K562 (cell line): ENCODE data around the gene GJA10. TPM values are rescaled to one million over a fixed set of nuclear protein-coding genes. Genes with fewer than 3 reads are reported as not detected.

Experiments used
- ATAC-seq: fragments of 200-7000 bp; cut with Tn5 transposase; 3 replicates; pipeline ENCODE4 v1.9.1; 2020; ENCODE audit warnings: moderate library complexity
- BruUV-seq: library from RNA; stranded (reverse); fragments of 400-500 nt; replicated peaks from 2 replicates; lab custom pipeline; 2021; lab: Mats Ljungman, UMichigan
- CTCF ChIA-PET: fragments of 300-600 bp; formaldehyde crosslinking; extraction: SDS; loops from one replicate; lab custom pipeline; 2021; ENCODE audit warnings: low intra/inter-chr PET ratio; lab: Yijun Ruan, JAX
- POLR2A ChIA-PET: fragments of 300-600, 350-650 bp; sonication (Branson Sonifier 250); formaldehyde crosslinking; extraction: SDS; loops from one replicate; lab custom pipeline; 2021; ENCODE audit warnings: antibody characterized with exemption, inconsistent platforms; lab: Yijun Ruan, JAX
- DNase-seq, 4 experiments: peaks; one replicate each; pipeline versions ENCODE4 v3.0.0 to v3.0.0-alpha.2; 2011 to 2018; ENCODE audit warnings: low spot score in 3 of 4, mixed read lengths in 3 of 4; ENCODE audit errors: extremely low read depth in 1 of 4
- FAIRE-seq: peaks from 2 replicates; lab custom pipeline; 2011; peaks lifted over from hg19 to GRCh38; lab: Jason Lieb, UNC
- H2AFZ ChIP-seq: 2 replicates; pipeline ENCODE4 v1.6.0; 2011; ENCODE audit warnings: low read depth, low read length, control low read depth, inconsistent platforms
- H3K27ac ChIP-seq: fragments of 200-600 bp; 3 replicates; pipeline ENCODE4 v1.8.0; 2011; ENCODE audit warnings: low read depth, mild to moderate bottlenecking, control low read depth, inconsistent platforms, low read length, moderate library complexity, mixed read lengths; ENCODE audit errors: extremely low read depth
- H3K27me3 ChIP-seq, 2 experiments: fragments of 300-600 bp in 1 of 2; 2 replicates in 1 of 2; 3 replicates in 1 of 2; pipeline versions ENCODE4 v1.6.0 to v1.8.0; 2011; ENCODE audit warnings: inconsistent platforms in 2 of 2, low read length in 2 of 2, mild to moderate bottlenecking in 1 of 2, mixed read lengths in 1 of 2, moderate library complexity in 1 of 2; ENCODE audit not compliant: control insufficient read depth in 2 of 2, insufficient read depth in 2 of 2
- H3K36me3 ChIP-seq: fragments of 300-600 bp; 3 replicates; pipeline ENCODE4 v1.8.0; 2011; ENCODE audit warnings: mild to moderate bottlenecking, low read length, inconsistent platforms; ENCODE audit not compliant: control insufficient read depth, insufficient read depth
- H3K4me1 ChIP-seq, 2 experiments: fragments of 200-600 bp in 1 of 2; replicated peaks in 1 of 2; 2 replicates in 1 of 2; 3 replicates in 1 of 2; pipeline versions ENCODE4 v1.5.1 to v1.8.0; 2011; ENCODE audit warnings: inconsistent platforms in 2 of 2, low read length in 2 of 2, mild to moderate bottlenecking in 1 of 2, mixed read lengths in 1 of 2, moderate library complexity in 1 of 2; ENCODE audit not compliant: control insufficient read depth in 2 of 2, insufficient read depth in 2 of 2
- H3K4me2 ChIP-seq: 2 replicates; pipeline ENCODE4 v1.6.1; 2011; ENCODE audit warnings: low read length, control low read depth, inconsistent platforms, mixed read lengths; ENCODE audit not compliant: insufficient read depth
- H3K4me3 ChIP-seq: fragments of 200-600 bp; sonication (generic), shearing (Covaris generic); 2 replicates; pipeline ENCODE4 v1.5.1; 2016; ENCODE audit warnings: control low read depth, inconsistent platforms
- H3K79me2 ChIP-seq: fragments of 200-600 bp; 3 replicates; pipeline ENCODE4 v1.8.0; 2011; ENCODE audit warnings: low read length, inconsistent platforms; ENCODE audit not compliant: control insufficient read depth, insufficient read depth
- H3K9ac ChIP-seq, 2 experiments: 2 replicates each; pipeline versions ENCODE4 v1.6.0 to v1.6.1; 2011; ENCODE audit warnings: low read depth in 2 of 2, low read length in 2 of 2, control low read depth in 1 of 2, inconsistent platforms in 1 of 2, mild to moderate bottlenecking in 1 of 2, mixed read lengths in 1 of 2; ENCODE audit not compliant: insufficient read depth in 1 of 2
- H3K9me1 ChIP-seq: one replicate; pipeline ENCODE4 v1.6.0; 2011; ENCODE audit warnings: inconsistent platforms, mild to moderate bottlenecking, low read length, moderate library complexity; ENCODE audit not compliant: control insufficient read depth, insufficient read depth
- H3K9me3 ChIP-seq: replicated peaks from 2 replicates; pipeline ENCODE4 v1.5.1; 2011; ENCODE audit warnings: low read depth, low read length, inconsistent platforms; ENCODE audit not compliant: control insufficient read depth, insufficient read depth
- H4K20me1 ChIP-seq: replicated peaks from 2 replicates; pipeline ENCODE4 v1.6.1; 2011; ENCODE audit warnings: low read length, inconsistent platforms, mixed read lengths; ENCODE audit not compliant: control insufficient read depth, insufficient read depth
- CCAR2 ChIP-seq: fragments of 200-400 bp; formaldehyde crosslinking; IDR thresholded peaks from 2 replicates; pipeline ENCODE4 v1.6.1; 2017; ENCODE audit warnings: mild to moderate bottlenecking, low read depth, low read length
- KLF13 ChIP-seq: fragments of 450-650 bp; IDR thresholded peaks from 2 replicates; pipeline ENCODE4 v1.6.1; 2016; ENCODE audit warnings: missing genetic modification characterization, low read depth, mild to moderate bottlenecking, missing compliant biosample characterization, moderate library complexity, borderline replicate concordance
- NBN ChIP-seq: fragments of 450-650 bp; IDR thresholded peaks from 2 replicates; pipeline ENCODE4 v1.6.1; 2016; ENCODE audit warnings: low read depth, mild to moderate bottlenecking
- THRA ChIP-seq: fragments of 450-650 bp; IDR thresholded peaks from 2 replicates; pipeline ENCODE4 v1.6.1; 2017; ENCODE audit warnings: mild to moderate bottlenecking, moderate library complexity
- XRCC4 ChIP-seq: IDR thresholded peaks from one replicate; pipeline ENCODE4 v1.6.1; 2011; ENCODE audit not compliant: insufficient read depth, insufficient read length; ENCODE audit errors: extremely low read depth
- ZBTB1 ChIP-seq: sonication (generic); formaldehyde crosslinking; IDR thresholded peaks from 2 replicates; pipeline ENCODE4 v1.8.1; 2023; ENCODE audit warnings: missing genetic modification reagents, low read depth, mild to moderate bottlenecking, borderline replicate concordance
- ZNF583 ChIP-seq: fragments of 250-450 bp; sonication (Bioruptor Pico); IDR thresholded peaks from 2 replicates; pipeline ENCODE4 v1.4.0; 2020
- ZNF586 ChIP-seq: fragments of 450-650 bp; formaldehyde crosslinking; conservative IDR thresholded peaks from 2 replicates; pipeline ENCODE4 v1.4.0; 2020; ENCODE audit warnings: mild to moderate bottlenecking, moderate library complexity
- ZNF639 ChIP-seq, 2 experiments: fragments of 200-800 bp in 1 of 2; sonication (Bioruptor generic) in 1 of 2; sonication (generic) in 1 of 2; formaldehyde crosslinking in 1 of 2; IDR thresholded peaks in 1 of 2; conservative IDR thresholded peaks in 1 of 2; 2 replicates each; pipeline versions ENCODE4 v1.5.0 to v1.6.1; 2016 to 2020; ENCODE audit warnings: missing compliant biosample characterization in 1 of 2, missing genetic modification characterization in 1 of 2, missing genetic modification reagents in 1 of 2
- ZNF76 ChIP-seq: fragments of 250-450 bp; sonication (Bioruptor Pico); IDR thresholded peaks from 2 replicates; pipeline ENCODE4 v1.4.0; 2020; ENCODE audit warnings: mild to moderate bottlenecking, moderate library complexity, borderline replicate concordance
- WGBS: fragments of 100-300 bp; shearing (Covaris generic); methylation state at CpG from one replicate; pipeline ENCODE4 v1.1.6; 2016; ENCODE audit warnings: low coverage, mixed read lengths; ENCODE audit not compliant: insufficient coverage; ENCODE audit errors: missing lambda C conversion rate; 5-methylcytosine and 5-hydroxymethylcytosine counted together
- in situ Hi-C: fragments of 300-500 bp; cut with MboI; formaldehyde crosslinking; loops from 4 replicates; pipeline ENCODE4 v1.15.0; 2018; ENCODE audit warnings: inconsistent platforms, mixed read lengths
- intact Hi-C: fragments of 100-400 bp; cut with micrococcal nuclease; formaldehyde crosslinking; loops from 2 replicates; pipeline ENCODE4 v1.14.2; 2022
- polyA plus RNA-seq, 8 experiments: library from polyadenylated mRNA; depleted of rRNA in 4 of 8; stranded (reverse) in 5 of 8; unstranded in 3 of 8; fragments of >200 nt; fragmentation: Nextera tagmentation in 2 of 8; fragmentation: Illumina TruSeq in 1 of 8; extraction: Ambion mirVana in 2 of 8; extraction: Trizol in 1 of 8; gene quantifications; 2 replicates each; pipeline versions ENCODE4 v1.2.1 to v1.2.3, GENCODE V29; 2011 to 2014; ENCODE audit warnings: inconsistent platforms in 1 of 8, missing spikeins in 1 of 8
- total RNA-seq, 7 experiments: library from RNA; depleted of rRNA in 6 of 7; stranded (reverse); fragments of >200 nt in 6 of 7; fragmentation: Illumina TruSeq in 2 of 7; extraction: Trizol in 2 of 7; gene quantifications; 2 replicates each; pipeline versions ENCODE4 v1.2.1 to v1.2.3, GENCODE V29; 2011 to 2021; ENCODE audit warnings: low replicate concordance in 1 of 7
- TF ChIP-seq, protein P1 (sequence below), 3 experiments: fragments of 200-800 bp in 1 of 3; sonication (Bioruptor generic) in 1 of 3; sonication (generic) in 1 of 3; formaldehyde crosslinking in 1 of 3; IDR thresholded peaks; 2 replicates each; pipeline versions ENCODE4 v1.6.1 to v1.8.0; 2016 to 2022; ENCODE audit warnings: mild to moderate bottlenecking in 2 of 3, missing compliant biosample characterization in 2 of 3, missing genetic modification characterization in 2 of 3, missing genetic modification reagents in 1 of 3
- TF ChIP-seq, protein P2 (sequence below): fragments of 250-450 bp; sonication (Bioruptor Pico); IDR thresholded peaks from 2 replicates; pipeline ENCODE4 v1.8.0; 2021; ENCODE audit warnings: mild to moderate bottlenecking, moderate library complexity
- TF ChIP-seq, protein P3 (sequence below): fragments of 250-450 bp; sonication (Bioruptor Pico); IDR thresholded peaks from 2 replicates; pipeline ENCODE4 v1.4.0; 2020; ENCODE audit warnings: mild to moderate bottlenecking, moderate library complexity, borderline replicate concordance

Gene GJA10
- total and polyA plus RNA-seq, 9 of the 15 experiments (the other 6 are each of a cell fraction or from before 2014, with no cell fraction given) = not detected

GRCh38 chr6:89921197-89921596, 26.9 kb downstream of the GJA10 start:
- no peaks in the 10 kb centered on the region for H3K36me3 ChIP-seq
- in situ Hi-C loops (no loop called here), intact Hi-C loops (no loop called here)
- peaks cover 15 to 37% of the 10 kb centered on the region in 2 experiments for H3K27me3 ChIP-seq
- H3K9me1 ChIP-seq = no peaks in the 10 kb centered on the region
- CTCF ChIA-PET = no interaction called here
- no peak overlapping the region for H3K4me3 ChIP-seq
- no peak overlapping the region for H3K4me2 ChIP-seq
- H3K9me3 ChIP-seq = no peaks in the 10 kb centered on the region
- DNase-seq (no peak), ATAC-seq (no peak), FAIRE-seq (no peak)
- no peaks in the 10 kb centered on the region for H4K20me1 ChIP-seq
- no peak overlapping the region for H3K27ac ChIP-seq
- H2AFZ ChIP-seq = no peak overlapping the region
- no peaks in the 10 kb centered on the region for H3K4me1 ChIP-seq
- H3K79me2 ChIP-seq = no peaks in the 10 kb centered on the region
- POLR2A ChIA-PET = interaction anchor here (0.5 to 1.4 kb wide), 4 partner anchors 13 to 900 kb away, joined by 3 to 5 read pairs (median 3); no protein-coding TSS in a partner anchor
- no TSS peak for BruUV-seq
- no peak overlapping the region; a peak in 1 of 4 replicates for H3K9ac ChIP-seq
- WGBS = 18% methylated on average over 6 of the region's 6 CpGs
- no peak for TF ChIP-seq KLF13 (tag)
- TF ChIP-seq, protein P1, sequence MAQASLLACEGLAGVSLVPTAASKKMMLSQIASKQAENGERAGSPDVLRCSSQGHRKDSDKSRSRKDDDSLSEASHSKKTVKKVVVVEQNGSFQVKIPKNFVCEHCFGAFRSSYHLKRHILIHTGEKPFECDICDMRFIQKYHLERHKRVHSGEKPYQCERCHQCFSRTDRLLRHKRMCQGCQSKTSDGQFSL (CRISPR knock-in tag; IDR thresholded peaks at IDR 0.05) = no peak
- TF ChIP-seq, protein P1 (tag; IDR thresholded peaks at IDR 0.05) = no peak
- TF ChIP-seq, protein P2, sequence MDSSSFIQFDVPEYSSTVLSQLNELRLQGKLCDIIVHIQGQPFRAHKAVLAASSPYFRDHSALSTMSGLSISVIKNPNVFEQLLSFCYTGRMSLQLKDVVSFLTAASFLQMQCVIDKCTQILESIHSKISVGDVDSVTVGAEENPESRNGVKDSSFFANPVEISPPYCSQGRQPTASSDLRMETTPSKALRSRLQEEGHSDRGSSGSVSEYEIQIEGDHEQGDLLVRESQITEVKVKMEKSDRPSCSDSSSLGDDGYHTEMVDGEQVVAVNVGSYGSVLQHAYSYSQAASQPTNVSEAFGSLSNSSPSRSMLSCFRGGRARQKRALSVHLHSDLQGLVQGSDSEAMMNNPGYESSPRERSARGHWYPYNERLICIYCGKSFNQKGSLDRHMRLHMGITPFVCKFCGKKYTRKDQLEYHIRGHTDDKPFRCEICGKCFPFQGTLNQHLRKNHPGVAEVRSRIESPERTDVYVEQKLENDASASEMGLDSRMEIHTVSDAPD = no peak
- TF ChIP-seq ZNF639 (CRISPR knock-in tag; conservative IDR thresholded peaks at IDR 0.05 in 1 of 2, IDR thresholded peaks at IDR 0.05 in 1 of 2) = no peak
- no peak for TF ChIP-seq NBN
- TF ChIP-seq ZNF583 (CRISPR knock-in tag) = no peak
- TF ChIP-seq THRA = no peak
- TF ChIP-seq, protein P3, sequence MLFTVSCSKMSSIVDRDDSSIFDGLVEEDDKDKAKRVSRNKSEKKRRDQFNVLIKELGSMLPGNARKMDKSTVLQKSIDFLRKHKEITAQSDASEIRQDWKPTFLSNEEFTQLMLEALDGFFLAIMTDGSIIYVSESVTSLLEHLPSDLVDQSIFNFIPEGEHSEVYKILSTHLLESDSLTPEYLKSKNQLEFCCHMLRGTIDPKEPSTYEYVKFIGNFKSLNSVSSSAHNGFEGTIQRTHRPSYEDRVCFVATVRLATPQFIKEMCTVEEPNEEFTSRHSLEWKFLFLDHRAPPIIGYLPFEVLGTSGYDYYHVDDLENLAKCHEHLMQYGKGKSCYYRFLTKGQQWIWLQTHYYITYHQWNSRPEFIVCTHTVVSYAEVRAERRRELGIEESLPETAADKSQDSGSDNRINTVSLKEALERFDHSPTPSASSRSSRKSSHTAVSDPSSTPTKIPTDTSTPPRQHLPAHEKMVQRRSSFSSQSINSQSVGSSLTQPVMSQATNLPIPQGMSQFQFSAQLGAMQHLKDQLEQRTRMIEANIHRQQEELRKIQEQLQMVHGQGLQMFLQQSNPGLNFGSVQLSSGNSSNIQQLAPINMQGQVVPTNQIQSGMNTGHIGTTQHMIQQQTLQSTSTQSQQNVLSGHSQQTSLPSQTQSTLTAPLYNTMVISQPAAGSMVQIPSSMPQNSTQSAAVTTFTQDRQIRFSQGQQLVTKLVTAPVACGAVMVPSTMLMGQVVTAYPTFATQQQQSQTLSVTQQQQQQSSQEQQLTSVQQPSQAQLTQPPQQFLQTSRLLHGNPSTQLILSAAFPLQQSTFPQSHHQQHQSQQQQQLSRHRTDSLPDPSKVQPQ (CRISPR knock-in tag) = no peak
- no peak for TF ChIP-seq XRCC4
- TF ChIP-seq ZNF76 (CRISPR knock-in tag) = no peak
- no peak for TF ChIP-seq ZNF586 (CRISPR knock-in tag)
- TF ChIP-seq CCAR2 = no peak
- TF ChIP-seq ZBTB1 (CRISPR knock-in tag) = no peak
